GM23338 (cell line): ENCODE results near the gene RWDD3. TPM values are rescaled to one million over a fixed set of nuclear protein-coding genes. Genes with fewer than 3 reads are reported as not detected.

Experiments
- ATAC-seq: fragments of 200-7000 bp; cut with Tn5 transposase; 3 replicates; pipeline ENCODE4 v1.9.1; 2020
- DNase-seq: peaks from one replicate; pipeline ENCODE4 v3.0.0-alpha.2; 2015; ENCODE audit warnings: low spot score
- H2AFZ ChIP-seq: fragments of 200-600 bp; sonication (generic); 2 replicates; pipeline ENCODE4 v1.8.0; 2016; ENCODE audit warnings: antibody characterized with exemption, mild to moderate bottlenecking, moderate library complexity
- H3F3A ChIP-seq: fragments of 200-600 bp; sonication (generic); replicated peaks from 2 replicates; pipeline ENCODE4 v1.8.0; 2017; ENCODE audit warnings: antibody characterized with exemption, mixed run types, low read depth
- H3K27ac ChIP-seq: fragments of 200-600 bp; sonication (generic); 2 replicates; pipeline ENCODE4 v1.6.1; 2016; ENCODE audit warnings: low read depth
- H3K27me3 ChIP-seq: fragments of 200-600 bp; sonication (generic); 2 replicates; pipeline ENCODE4 v1.8.0; 2016; ENCODE audit warnings: mild to moderate bottlenecking, mixed run types, moderate library complexity; ENCODE audit not compliant: insufficient read depth
- H3K36me3 ChIP-seq: fragments of 200-600 bp; sonication (generic); 2 replicates; pipeline ENCODE4 v1.8.0; 2016; ENCODE audit warnings: mild to moderate bottlenecking; ENCODE audit not compliant: insufficient read depth
- H3K4me1 ChIP-seq: fragments of 200-600 bp; sonication (generic); 2 replicates; pipeline ENCODE4 v1.8.0; 2016; ENCODE audit warnings: mild to moderate bottlenecking, moderate library complexity; ENCODE audit not compliant: insufficient read depth
- H3K4me2 ChIP-seq: fragments of 200-600 bp; sonication (generic); 2 replicates; pipeline ENCODE4 v1.7.1; 2017; ENCODE audit warnings: mixed run types
- H3K4me3 ChIP-seq: fragments of 200-600 bp; sonication (generic); 2 replicates; pipeline ENCODE4 v1.6.1; 2016; ENCODE audit warnings: mixed run types
- H3K79me2 ChIP-seq: fragments of 200-600 bp; sonication (generic); replicated peaks from 2 replicates; pipeline ENCODE4 v1.8.0; 2017; ENCODE audit warnings: mild to moderate bottlenecking; ENCODE audit not compliant: insufficient read depth
- H3K9me2 ChIP-seq: fragments of 200-600 bp; sonication (generic); 2 replicates; pipeline ENCODE4 v1.8.0; 2017; ENCODE audit not compliant: insufficient read depth
- H4K20me1 ChIP-seq: fragments of 200-600 bp; sonication (generic); replicated peaks from 2 replicates; pipeline ENCODE4 v1.8.0; 2017; ENCODE audit warnings: mild to moderate bottlenecking; ENCODE audit not compliant: insufficient read depth
- H3K27ac Mint-ChIP-seq: 2 replicates; pipeline ENCODE4 v1.8.0; 2020; ENCODE audit warnings: inconsistent platforms, mild to moderate bottlenecking, moderate library complexity, mixed read lengths
- H3K27me3 Mint-ChIP-seq: 3 replicates; pipeline ENCODE4 v1.8.0; 2022; ENCODE audit warnings: low read depth, mild to moderate bottlenecking, moderate library complexity, mixed read lengths, inconsistent platforms; ENCODE audit not compliant: insufficient read depth, poor library complexity
- H3K36me3 Mint-ChIP-seq: 3 replicates; pipeline ENCODE4 v1.8.0; 2021; ENCODE audit warnings: low read depth, mild to moderate bottlenecking, inconsistent platforms, moderate library complexity, mixed read lengths
- H3K4me1 Mint-ChIP-seq: 3 replicates; pipeline ENCODE4 v1.8.0; 2020; ENCODE audit warnings: mild to moderate bottlenecking, inconsistent platforms, mixed read lengths
- H3K4me3 Mint-ChIP-seq: 3 replicates; pipeline ENCODE4 v1.8.0; 2021; ENCODE audit warnings: moderate library complexity, mild to moderate bottlenecking, inconsistent platforms, mixed read lengths
- H3K9me3 Mint-ChIP-seq: 3 replicates; pipeline ENCODE4 v1.8.0; 2020; ENCODE audit warnings: moderate library complexity, mild to moderate bottlenecking, inconsistent platforms, mixed read lengths
- CTCF ChIP-seq, 2 experiments: fragments of 200-600 bp in 1 of 2; sonication (generic) in 1 of 2; conservative IDR thresholded peaks; 2 replicates each; pipeline versions ENCODE4 v1.5.1 to v1.6.1; 2016 to 2017; ENCODE audit warnings: antibody characterized with exemption in 2 of 2, low read depth in 2 of 2, mild to moderate bottlenecking in 2 of 2, moderate library complexity in 1 of 2
- EZH2 ChIP-seq: fragments of 200-600 bp; sonication (generic); IDR thresholded peaks from one replicate; pipeline ENCODE4 v1.8.0; 2017; ENCODE audit warnings: antibody characterized with exemption, mild to moderate bottlenecking, low read depth; ENCODE audit not compliant: unreplicated experiment
- EZH2phosphoT487 ChIP-seq: fragments of 200-600 bp; sonication (generic); IDR thresholded peaks from one replicate; pipeline ENCODE4 v1.8.1; 2018; ENCODE audit warnings: antibody characterized with exemption; ENCODE audit not compliant: unreplicated experiment
- JUNB ChIP-seq: IDR thresholded peaks from one replicate; pipeline ENCODE4 v1.6.1; 2016; ENCODE audit warnings: antibody characterized with exemption; ENCODE audit not compliant: unreplicated experiment
- NANOG ChIP-seq: IDR thresholded peaks from 2 replicates; pipeline ENCODE4 v1.6.1; 2016; ENCODE audit warnings: antibody characterized with exemption, borderline replicate concordance
- POLR2AphosphoS5 ChIP-seq: IDR thresholded peaks from 2 replicates; pipeline ENCODE4 v1.6.1; 2016; ENCODE audit warnings: antibody characterized with exemption, low read depth
- REST ChIP-seq: IDR thresholded peaks from one replicate; pipeline ENCODE4 v1.6.1; 2018; ENCODE audit warnings: antibody characterized with exemption; ENCODE audit not compliant: unreplicated experiment
- ZNF114 ChIP-seq: fragments of 250-450 bp; sonication (Bioruptor Pico); IDR thresholded peaks from 2 replicates; pipeline ENCODE4 v1.5.0; 2020; ENCODE audit warnings: mild to moderate bottlenecking, moderate library complexity
- ZNF331 ChIP-seq: fragments of 250-450 bp; sonication (Bioruptor Pico); IDR thresholded peaks from 2 replicates; pipeline ENCODE4 v1.5.0; 2020; ENCODE audit warnings: low read depth, mild to moderate bottlenecking, moderate library complexity
- polyA plus RNA-seq: library from polyadenylated mRNA; unstranded; fragments of >200 nt; fragmentation: Nextera tagmentation; extraction: Ambion mirVana; gene quantifications from 2 replicates; pipeline ENCODE4 v1.2.1, GENCODE V29; 2016
- total RNA-seq: library from RNA; depleted of rRNA; stranded (reverse); fragments of >200 nt; shearing (Covaris generic); gene quantifications from 2 replicates; pipeline ENCODE4 v1.2.3, GENCODE V29; 2014

Gene RWDD3
- total and polyA plus RNA-seq, 2 experiments from 2014 or later: 19.3 to 50.7 TPM

GRCh38 chr1:95276429-95276828 lies 42.4 kb downstream of the RWDD3 start (continued):
- TF ChIP-seq CTCF (conservative IDR thresholded peaks at IDR 0.05; ENCODE audit: low read depth in 2 of 2) (no peak), EZH2 (no peak), NANOG (no peak), ZNF114 (CRISPR knock-in tag) (no peak)

- Mint-ChIP-seq H3K4me3 (no peak overlapping the region), H3K27me3 (no peaks in the 10 kb centered on the region), H3K9me3 (no peaks in the 10 kb centered on the region), H3K27ac (no peak overlapping the region), H3K4me1 (peaks cover 9% of the 10 kb centered on the region; the same call in 2 of the 3 replicates), H3K36me3 (no peaks in the 10 kb centered on the region)
- H4K20me1 ChIP-seq: no peaks in the 10 kb centered on the region
- no peaks in the 10 kb centered on the region for H3K27me3 ChIP-seq
- no peak overlapping the region for H3K27ac ChIP-seq
- 0 out of 2 replicates have a peak overlapping the region, but pooled peaks have one; percentile 4 for H2AFZ ChIP-seq
- H3K79me2 ChIP-seq: no peaks in the 10 kb centered on the region
- H3K4me2 ChIP-seq: no peak overlapping the region
- DNase-seq (no peak), ATAC-seq (no peak)
- peaks cover 10% of the 10 kb centered on the region for H3K4me1 ChIP-seq
- no peak overlapping the region for H3K4me3 ChIP-seq
- H3K36me3 ChIP-seq: no peaks in the 10 kb centered on the region
- H3F3A ChIP-seq: no peaks in the 10 kb centered on the region
- no peaks in the 10 kb centered on the region for H3K9me2 ChIP-seq
- TF ChIP-seq JUNB (no peak), NANOG (no peak), EZH2phosphoT487 (no peak), REST (no peak), CTCF (conservative IDR thresholded peaks at IDR 0.05; ENCODE audit: low read depth in 2 of 2) (no peak), POLR2AphosphoS5 (no peak), ZNF331 (CRISPR knock-in tag) (no peak), ZNF114 (CRISPR knock-in tag) (no peak)
Measured at GRCh38 chr1:95278173-95279006, 44.4 kb downstream of the RWDD3 start.
